ENCODE data around the gene SNX19. TPM values are rescaled to one million over a fixed set of nuclear protein-coding genes. Genes with fewer than 3 reads are reported as not detected.

SNX19 gene
- total RNA-seq, 1 donor from 2014 or later, result 137 TPM

DNA sequence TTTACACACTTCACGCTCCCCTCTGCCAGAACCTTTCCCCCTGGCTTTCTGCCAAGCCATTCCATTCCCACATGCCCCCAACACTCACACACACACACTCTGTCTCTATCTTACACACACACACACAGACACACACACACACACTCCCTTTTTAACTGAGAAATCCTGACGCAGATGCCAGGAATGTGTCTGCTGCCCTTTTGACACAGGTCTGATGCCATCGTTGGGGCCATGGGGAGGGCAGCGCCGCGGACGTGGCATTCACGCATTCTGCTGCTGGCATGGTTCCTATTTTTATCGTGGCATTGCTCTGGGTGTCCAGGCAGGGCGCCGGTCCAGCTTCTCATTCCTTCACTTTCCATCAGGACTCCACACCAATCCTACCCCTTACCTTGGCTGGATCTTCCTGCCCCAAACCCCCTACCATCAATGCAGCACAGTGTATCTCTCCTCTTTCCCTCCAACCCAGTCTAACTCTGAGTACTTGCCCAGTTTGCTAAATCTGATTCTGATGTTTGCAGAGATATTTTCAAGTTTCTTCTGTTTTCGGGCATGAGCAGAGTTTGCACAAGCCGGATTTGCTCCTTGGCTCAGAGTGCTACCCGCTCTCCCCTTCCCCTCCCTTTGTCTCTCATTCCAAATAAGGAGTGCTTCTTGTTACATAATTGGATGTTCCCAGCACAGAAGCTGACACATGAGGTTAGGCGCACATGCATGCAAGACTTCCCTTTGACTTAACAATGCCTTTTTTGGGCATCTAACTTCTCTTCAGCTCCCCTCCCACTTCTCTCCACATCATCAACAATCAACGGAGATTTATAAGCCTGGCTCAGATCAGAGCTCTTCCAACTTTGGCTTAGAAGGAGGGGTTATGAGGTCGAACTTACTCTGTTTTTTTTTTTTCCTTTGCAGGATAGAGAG, 18.8 kb downstream of the SNX19 start:
- peaks cover 22 to 42% of the 10 kb centered on the region in 2 donors for H3K4me1 ChIP-seq
- peak; percentile 75 to 97 for DNase-seq (ENCODE audit: low spot score in 2 of 2)
- intact Hi-C loops (cut with DNase I), result loop anchor here (1.0 to 5.0 kb wide), 3 partner anchors 19 to 585 kb away; partner anchors contain the start of genes SNX19 and ZBTB44
- TF ChIP-seq, protein P1, sequence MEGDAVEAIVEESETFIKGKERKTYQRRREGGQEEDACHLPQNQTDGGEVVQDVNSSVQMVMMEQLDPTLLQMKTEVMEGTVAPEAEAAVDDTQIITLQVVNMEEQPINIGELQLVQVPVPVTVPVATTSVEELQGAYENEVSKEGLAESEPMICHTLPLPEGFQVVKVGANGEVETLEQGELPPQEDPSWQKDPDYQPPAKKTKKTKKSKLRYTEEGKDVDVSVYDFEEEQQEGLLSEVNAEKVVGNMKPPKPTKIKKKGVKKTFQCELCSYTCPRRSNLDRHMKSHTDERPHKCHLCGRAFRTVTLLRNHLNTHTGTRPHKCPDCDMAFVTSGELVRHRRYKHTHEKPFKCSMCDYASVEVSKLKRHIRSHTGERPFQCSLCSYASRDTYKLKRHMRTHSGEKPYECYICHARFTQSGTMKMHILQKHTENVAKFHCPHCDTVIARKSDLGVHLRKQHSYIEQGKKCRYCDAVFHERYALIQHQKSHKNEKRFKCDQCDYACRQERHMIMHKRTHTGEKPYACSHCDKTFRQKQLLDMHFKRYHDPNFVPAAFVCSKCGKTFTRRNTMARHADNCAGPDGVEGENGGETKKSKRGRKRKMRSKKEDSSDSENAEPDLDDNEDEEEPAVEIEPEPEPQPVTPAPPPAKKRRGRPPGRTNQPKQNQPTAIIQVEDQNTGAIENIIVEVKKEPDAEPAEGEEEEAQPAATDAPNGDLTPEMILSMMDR (IDR thresholded peaks at IDR 0.05), result no peak
- no peaks in the 10 kb centered on the region for H3K9me3 ChIP-seq
- H3K27ac ChIP-seq, result peak overlapping the region; percentile 86 to 93
- H3K4me3 ChIP-seq, result peak overlapping the region in 1 of 2 donors; percentile 37
- no peaks in the 10 kb centered on the region for H3K27me3 ChIP-seq
- H3K36me3 ChIP-seq, result peaks cover 43 to 63% of the 10 kb centered on the region in 2 donors

DNA sequence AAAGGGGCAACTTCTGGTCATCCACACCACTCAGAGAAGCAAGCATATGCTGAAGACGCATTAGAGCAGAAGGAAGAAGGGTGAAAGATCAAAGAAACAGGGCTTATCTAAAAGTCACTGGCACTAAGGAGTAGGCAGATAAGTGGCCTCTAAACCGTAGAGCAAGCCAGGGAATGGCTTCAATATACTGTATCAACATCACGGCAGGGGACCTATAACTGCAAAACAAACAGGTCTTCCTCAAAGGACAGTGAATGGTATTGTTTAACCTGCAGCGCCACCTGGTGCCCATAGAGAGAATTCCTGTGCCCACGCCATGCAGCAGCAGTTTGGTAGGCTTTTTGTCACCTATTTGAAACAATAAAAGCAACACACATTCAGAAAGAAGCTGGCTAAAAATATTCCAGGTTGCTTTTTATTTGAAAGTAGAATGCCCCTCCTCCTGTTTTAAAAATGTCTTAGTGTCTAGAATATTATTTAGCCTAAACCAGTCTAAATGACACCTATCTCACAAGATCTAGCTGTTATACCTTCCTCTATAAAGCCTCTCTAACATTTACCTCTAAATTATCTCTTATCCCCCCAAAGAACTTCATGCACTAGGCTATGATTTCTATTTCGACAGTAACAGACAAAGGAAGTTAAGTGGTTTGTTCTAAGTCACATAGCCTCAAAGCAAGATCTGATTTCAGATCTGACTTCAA, 21.8 kb downstream of the SNX19 start:
- peak overlapping the region; percentile 86 to 93 for H3K27ac ChIP-seq
- TF ChIP-seq, protein P1 (IDR thresholded peaks at IDR 0.05), result peak; percentile 80 to 86 (median 81)
- peak in 1 of 2 donors; percentile 88 for DNase-seq (ENCODE audit: low spot score in 2 of 2)
- H3K27me3 ChIP-seq, result no peaks in the 10 kb centered on the region
- peaks cover 20 to 33% of the 10 kb centered on the region in 2 donors for H3K36me3 ChIP-seq
- H3K4me1 ChIP-seq, result peaks cover 27 to 60% of the 10 kb centered on the region in 2 donors
- H3K4me3 ChIP-seq, result no peak overlapping the region
- intact Hi-C loops (cut with DNase I), result loop anchor here (1.0 to 5.0 kb wide), 6 partner anchors 32 to 582 kb away; partner anchors contain the start of gene ZBTB44
- no peaks in the 10 kb centered on the region for H3K9me3 ChIP-seq

DNA sequence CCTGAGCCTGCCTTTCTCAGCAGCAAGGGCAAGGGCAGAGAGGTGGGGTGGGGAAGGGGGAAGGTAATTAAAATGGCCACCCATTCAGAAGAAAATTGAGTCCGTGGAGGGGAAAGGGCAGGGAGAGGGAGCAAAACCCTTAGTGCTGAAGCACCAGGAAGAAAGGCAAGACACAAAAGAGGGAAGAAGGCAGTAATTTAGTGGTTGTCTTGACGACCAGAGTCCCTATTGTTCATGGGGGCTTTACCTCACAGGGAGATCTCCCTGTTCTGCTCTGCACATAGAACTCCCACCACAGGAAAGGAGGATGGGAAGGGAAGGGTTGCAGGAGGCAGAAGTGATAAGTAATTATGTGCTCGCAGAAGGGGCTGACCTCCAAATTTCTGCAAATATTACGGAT, 23.4 kb downstream of the SNX19 start:
- Histone ChIP-seq H3K27ac (peak overlapping the region in 1 of 2 donors; percentile 93), H3K36me3 (peaks cover 15 to 24% of the 10 kb centered on the region in 2 donors), H3K4me1 (peaks cover 20 to 49% of the 10 kb centered on the region in 2 donors), H3K9me3 (no peaks in the 10 kb centered on the region), H3K27me3 (no peaks in the 10 kb centered on the region), H3K4me3 (no peak overlapping the region)
- intact Hi-C loops (cut with DNase I), result loop anchor here (5.0 kb wide), 1 partner anchor 286 kb away; no protein-coding TSS in a partner anchor
- DNase-seq (ENCODE audit: low spot score in 2 of 2), result no peak
- TF ChIP-seq, protein P1 (IDR thresholded peaks at IDR 0.05), result no peak

DNA sequence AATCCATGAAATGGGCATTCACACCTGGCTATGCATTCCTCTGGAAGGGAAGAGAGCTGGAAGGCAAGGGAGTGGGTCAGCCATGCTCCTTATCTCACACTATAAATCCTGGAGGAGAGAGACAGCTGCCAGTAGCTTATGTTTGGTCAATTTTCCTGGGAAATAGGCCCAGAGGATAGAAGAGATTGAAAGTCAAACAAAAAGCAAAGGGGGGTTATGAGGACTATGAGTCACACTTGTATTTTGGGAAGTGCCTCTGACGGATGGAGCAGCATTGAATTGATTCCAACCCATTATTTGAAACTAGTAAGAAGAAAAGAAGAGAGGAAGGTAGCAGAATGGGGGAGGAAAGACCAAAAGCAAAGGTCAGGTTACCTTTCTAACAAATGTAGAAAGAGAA, 25.0 kb downstream of the SNX19 start:
- Histone ChIP-seq H3K27me3 (no peaks in the 10 kb centered on the region), H3K9me3 (no peaks in the 10 kb centered on the region), H3K4me1 (peaks cover 13 to 42% of the 10 kb centered on the region in 2 donors), H3K36me3 (peaks cover 15 to 24% of the 10 kb centered on the region in 2 donors), H3K27ac (peak overlapping the region; percentile 73 to 80), H3K4me3 (no peak overlapping the region)
- intact Hi-C loops (cut with DNase I), result loop anchor here (2.0 to 5.0 kb wide), 2 partner anchors 17 to 284 kb away; no protein-coding TSS in a partner anchor
- no peak for DNase-seq (ENCODE audit: low spot score in 2 of 2)
- TF ChIP-seq, protein P1 (IDR thresholded peaks at IDR 0.05), result no peak

DNA sequence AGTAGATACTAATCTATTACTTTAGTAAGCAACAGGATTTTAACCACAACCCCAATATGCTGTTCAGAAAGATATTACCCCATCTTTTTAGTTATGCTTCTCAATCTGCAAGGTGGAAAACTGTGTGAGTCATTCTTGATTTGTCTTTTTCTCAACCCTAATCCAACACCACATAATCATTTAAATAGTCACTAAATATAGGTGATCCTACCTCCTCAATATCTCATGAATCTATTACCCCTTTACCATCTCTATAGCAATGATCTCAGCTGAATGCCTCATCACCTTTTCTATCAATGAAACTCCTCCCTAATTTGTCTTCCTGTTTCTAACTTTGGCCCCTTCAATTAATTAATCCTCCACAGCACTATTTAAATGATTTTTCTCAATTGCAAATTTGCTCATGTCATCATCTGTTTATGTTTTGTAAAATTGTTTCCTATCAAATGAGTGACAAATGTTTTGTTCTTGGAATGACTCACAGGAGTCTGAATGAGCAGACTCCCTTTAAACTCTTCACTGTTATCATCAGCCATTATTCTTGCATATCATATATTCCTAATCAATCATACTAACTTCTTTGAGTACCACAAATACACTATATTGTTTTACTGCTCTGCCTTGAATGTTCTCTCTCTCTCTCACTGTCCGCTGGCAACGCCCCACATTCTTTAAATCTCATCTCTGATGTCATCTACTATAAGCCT, 26.1 kb downstream of the SNX19 start:
- DNase-seq (ENCODE audit: low spot score in 2 of 2), result no peak
- intact Hi-C loops (cut with DNase I), result loop anchor here (2.0 to 5.0 kb wide), 2 partner anchors 15 to 283 kb away; no protein-coding TSS in a partner anchor
- Histone ChIP-seq H3K9me3 (no peaks in the 10 kb centered on the region), H3K27ac (peak overlapping the region in 1 of 2 donors; percentile 80), H3K4me3 (no peak overlapping the region), H3K36me3 (peaks cover 17 to 27% of the 10 kb centered on the region in 2 donors), H3K4me1 (peaks cover 12 to 35% of the 10 kb centered on the region in 2 donors), H3K27me3 (no peaks in the 10 kb centered on the region)
- TF ChIP-seq, protein P1 (IDR thresholded peaks at IDR 0.05), result no peak
